Common myeloid progenitor, CD34-positive (primary cell): ENCODE measurements around the gene HSPE1.
"Not testable (repeated sequence)": the region's sequence is repeated elsewhere in the genome, so short reads cannot be mapped to it uniquely, and the experiment has no call there.

Experiments used
- CTCF ChIA-PET: fragments of 350-600 bp; sonication (Branson Sonifier 250); formaldehyde crosslinking; loops from one replicate; lab custom pipeline; 2021; ENCODE audit warnings: antibody characterized with exemption; lab: Charles Lee
- POLR2A ChIA-PET: fragments of 350-600 bp; sonication (Branson Sonifier 250); formaldehyde crosslinking; loops from one replicate; lab custom pipeline; 2021; ENCODE audit warnings: antibody characterized with exemption; lab: Charles Lee
- DNase-seq, 3 donors: peaks; one replicate each; pipeline versions ENCODE4 v3.0.0 to v3.0.0-alpha.2; 2013
- H3K27ac ChIP-seq, 2 experiments: 1 replicate in 1 of 2; 2 replicates in 1 of 2; pipeline ENCODE4 v1.7.0; 2013; ENCODE audit warnings: inconsistent platforms in 2 of 2, low read length in 2 of 2, mild to moderate bottlenecking in 2 of 2, low read depth in 1 of 2, moderate library complexity in 1 of 2; ENCODE audit not compliant: severe bottlenecking in 2 of 2, insufficient read depth in 1 of 2, poor library complexity in 1 of 2
- H3K27me3 ChIP-seq, 5 experiments: replicated peaks in 2 of 5; 1 replicate in 3 of 5; 2 replicates in 2 of 5; pipeline versions ENCODE4 v1.6.1 to v1.7.0; 2013; ENCODE audit warnings: low read length in 4 of 5, mild to moderate bottlenecking in 2 of 5, moderate library complexity in 2 of 5, inconsistent platforms in 1 of 5; ENCODE audit not compliant: insufficient read depth in 5 of 5, control insufficient read depth in 4 of 5
- H3K36me3 ChIP-seq, 4 experiments: 1 replicate in 2 of 4; 2 replicates in 2 of 4; pipeline versions ENCODE4 v1.6.1 to v1.7.0; 2013; ENCODE audit warnings: low read length in 3 of 4, control low read depth in 1 of 4, mild to moderate bottlenecking in 1 of 4; ENCODE audit not compliant: control insufficient read depth in 4 of 4, insufficient read depth in 4 of 4
- H3K4me1 ChIP-seq, 4 experiments: 1 replicate in 3 of 4; 2 replicates in 1 of 4; pipeline versions ENCODE4 v1.6.1 to v1.7.1; 2013; ENCODE audit warnings: low read length in 3 of 4, mild to moderate bottlenecking in 3 of 4, control low read depth in 1 of 4, inconsistent platforms in 1 of 4, moderate library complexity in 1 of 4; ENCODE audit not compliant: control insufficient read depth in 4 of 4, insufficient read depth in 4 of 4; ENCODE audit errors: control extremely low read depth in 1 of 4
- H3K4me3 ChIP-seq, 7 experiments: 1 replicate in 4 of 7; 2 replicates in 3 of 7; pipeline versions ENCODE4 v1.5.1 to v1.7.0; 2013; ENCODE audit warnings: mild to moderate bottlenecking in 7 of 7, low read length in 6 of 7, moderate library complexity in 6 of 7, inconsistent platforms in 2 of 7, low read depth in 2 of 7, control low read depth in 1 of 7; ENCODE audit not compliant: insufficient read depth in 4 of 7, control insufficient read depth in 1 of 7; ENCODE audit errors: extremely low read depth in 1 of 7
- H3K9me3 ChIP-seq, 5 experiments: 1 replicate in 4 of 5; 2 replicates in 1 of 5; pipeline versions ENCODE4 v1.6.1 to v1.7.1; 2013; ENCODE audit warnings: low read length in 4 of 5, mild to moderate bottlenecking in 2 of 5, inconsistent platforms in 1 of 5, low read depth in 1 of 5, moderate library complexity in 1 of 5; ENCODE audit not compliant: control insufficient read depth in 4 of 5, insufficient read depth in 2 of 5; ENCODE audit errors: control extremely low read depth in 1 of 5
- WGBS: methylation state at CpG from one replicate; pipeline ENCODE4 v1.1.5; 2013; ENCODE audit not compliant: insufficient coverage; 5-methylcytosine and 5-hydroxymethylcytosine counted together

Gene HSPE1

DNA sequence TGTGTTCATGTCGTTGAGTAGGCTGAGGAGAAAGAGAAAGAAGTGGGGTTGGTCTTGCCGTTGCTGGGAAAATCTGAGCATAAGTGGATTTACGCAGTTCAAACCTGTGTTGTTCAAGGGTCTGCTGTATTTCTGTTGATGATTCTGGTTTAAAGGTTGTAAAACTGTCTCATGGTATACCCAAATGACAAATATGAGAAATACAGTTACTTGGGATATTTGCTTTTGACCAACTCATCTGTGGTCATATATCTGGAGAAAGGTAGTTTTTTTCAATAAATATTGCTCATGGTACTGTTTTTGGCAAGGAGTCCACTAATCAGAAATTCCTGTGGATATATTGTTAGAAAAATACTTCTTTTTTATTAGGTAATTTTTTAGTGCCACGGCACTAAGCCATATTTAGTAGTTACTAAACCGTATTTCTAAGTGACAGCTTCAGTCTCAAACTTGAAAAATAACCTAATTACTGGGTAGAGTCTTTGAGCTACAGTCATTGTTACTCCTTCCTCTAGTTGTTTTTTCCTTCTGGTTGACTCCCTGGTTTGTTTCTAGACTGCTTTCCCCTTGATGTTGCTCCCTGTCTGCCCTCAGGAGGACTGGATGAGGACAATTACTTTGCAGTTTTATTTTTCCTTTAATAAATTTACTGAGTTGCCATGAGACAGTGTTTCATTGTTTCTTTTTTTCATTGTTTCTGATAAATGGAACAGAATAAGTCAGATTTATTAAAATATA lies 47.2 kb downstream of the HSPE1 start:
- H3K36me3 ChIP-seq = peaks cover 23 to 57% (median 37%) of the 10 kb centered on the region in 4 experiments
- no peak overlapping the region for H3K27ac ChIP-seq
- no peak overlapping the region for H3K4me3 ChIP-seq
- POLR2A ChIA-PET = no interaction called here
- WGBS = 94% methylated on average over 4 of the region's 5 CpGs
- H3K27me3 ChIP-seq = no peaks in the 10 kb centered on the region
- DNase-seq = no peak
- no peaks in the 10 kb centered on the region for H3K9me3 ChIP-seq
- H3K4me1 ChIP-seq = no peaks in the 10 kb centered on the region
- CTCF ChIA-PET = no interaction called here

DNA sequence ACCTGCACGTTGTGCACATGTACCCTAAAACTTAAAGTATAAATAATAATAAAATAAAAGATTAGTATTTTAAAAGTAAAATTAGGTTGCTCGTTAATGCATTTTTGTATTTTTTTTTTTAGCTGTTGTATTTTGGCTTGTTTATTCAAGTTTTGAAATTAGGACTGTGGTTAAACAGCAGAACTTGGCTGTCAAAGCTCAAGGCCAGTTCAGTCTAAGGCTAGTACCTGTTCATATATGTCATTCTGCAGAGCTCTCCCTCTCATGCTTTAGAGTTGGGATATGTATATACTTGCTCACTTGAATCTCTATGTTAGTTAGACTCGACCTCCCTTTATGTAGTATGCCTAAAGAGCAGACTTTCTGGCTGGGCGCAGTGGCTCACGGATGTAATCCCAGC lies 48.4 kb downstream of the HSPE1 start:
- H3K27ac ChIP-seq = no peak overlapping the region
- CTCF ChIA-PET = no interaction called here
- no peak for DNase-seq
- peaks cover 11 to 50% (median 29%) of the 10 kb centered on the region in 4 experiments for H3K36me3 ChIP-seq
- no peaks in the 10 kb centered on the region for H3K4me1 ChIP-seq
- H3K27me3 ChIP-seq = no peaks in the 10 kb centered on the region
- H3K4me3 ChIP-seq = no peak overlapping the region
- WGBS = 90% methylated on average over 3 of the region's 5 CpGs
- POLR2A ChIA-PET = no interaction called here
- H3K9me3 ChIP-seq = no peaks in the 10 kb centered on the region

DNA sequence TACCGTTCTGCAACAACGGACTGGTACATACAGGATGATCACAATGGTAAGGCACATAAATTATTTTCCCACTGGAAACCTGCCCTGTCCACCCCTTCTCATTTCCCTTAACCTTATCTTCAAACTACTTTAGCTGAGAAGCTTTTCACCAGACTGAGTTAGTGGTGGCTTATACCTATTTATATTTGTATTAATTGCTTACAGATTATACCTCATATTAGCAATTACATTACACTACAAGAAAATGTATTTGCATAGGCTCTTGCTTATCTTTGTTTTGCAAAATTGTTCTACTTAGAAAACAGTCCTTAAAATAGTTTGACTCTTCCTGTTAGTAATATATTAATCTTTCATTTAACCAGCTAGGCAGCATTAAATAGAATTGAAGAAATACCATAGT lies 51.1 kb downstream of the HSPE1 start:
- POLR2A ChIA-PET, H3K27me3 ChIP-seq, H3K4me3 ChIP-seq, H3K4me1 ChIP-seq, H3K27ac ChIP-seq, H3K9me3 ChIP-seq, CTCF ChIA-PET, DNase-seq: not testable (repeated sequence)
- 100% methylated on average over 2 of the region's 2 CpGs for WGBS
- peaks cover 10 to 44% (median 23%) of the 10 kb centered on the region in 4 experiments for H3K36me3 ChIP-seq
